Measurements from ENCODE around the gene PLBD2. TPM values are rescaled to one million over a fixed set of nuclear protein-coding genes. Genes with fewer than 3 reads are reported as not detected.

The PLBD2 gene
- total RNA-seq, 2 donors from 2014 or later, result 17.8 to 18.4 TPM

- no peak overlapping the region for H3K27ac ChIP-seq
- intact Hi-C loops (cut with DNase I), result no loop called here
- no peaks in the 10 kb centered on the region for H3K27me3 ChIP-seq
- TF ChIP-seq, protein P1, sequence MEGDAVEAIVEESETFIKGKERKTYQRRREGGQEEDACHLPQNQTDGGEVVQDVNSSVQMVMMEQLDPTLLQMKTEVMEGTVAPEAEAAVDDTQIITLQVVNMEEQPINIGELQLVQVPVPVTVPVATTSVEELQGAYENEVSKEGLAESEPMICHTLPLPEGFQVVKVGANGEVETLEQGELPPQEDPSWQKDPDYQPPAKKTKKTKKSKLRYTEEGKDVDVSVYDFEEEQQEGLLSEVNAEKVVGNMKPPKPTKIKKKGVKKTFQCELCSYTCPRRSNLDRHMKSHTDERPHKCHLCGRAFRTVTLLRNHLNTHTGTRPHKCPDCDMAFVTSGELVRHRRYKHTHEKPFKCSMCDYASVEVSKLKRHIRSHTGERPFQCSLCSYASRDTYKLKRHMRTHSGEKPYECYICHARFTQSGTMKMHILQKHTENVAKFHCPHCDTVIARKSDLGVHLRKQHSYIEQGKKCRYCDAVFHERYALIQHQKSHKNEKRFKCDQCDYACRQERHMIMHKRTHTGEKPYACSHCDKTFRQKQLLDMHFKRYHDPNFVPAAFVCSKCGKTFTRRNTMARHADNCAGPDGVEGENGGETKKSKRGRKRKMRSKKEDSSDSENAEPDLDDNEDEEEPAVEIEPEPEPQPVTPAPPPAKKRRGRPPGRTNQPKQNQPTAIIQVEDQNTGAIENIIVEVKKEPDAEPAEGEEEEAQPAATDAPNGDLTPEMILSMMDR (IDR thresholded peaks at IDR 0.05), result no peak
- no peak for TF ChIP-seq POLR2A (IDR thresholded peaks at IDR 0.05)
- 86 to 91% methylated on average over 5 of the region's 5 CpGs for WGBS, 2 donors
- H3K9me3 ChIP-seq, result no peaks in the 10 kb centered on the region
- H3K4me1 ChIP-seq, result peaks cover 25% of the 10 kb centered on the region
- ATAC-seq (no peak), DNase-seq (peak in 1 of 4 donors; percentile 19)
- H3K4me3 ChIP-seq, result no peak overlapping the region
- H3K36me3 ChIP-seq (replicated peaks in 1 of 2; ENCODE audit: insufficient read depth in 1 of 2, low read depth in 2 of 2), result peaks cover 0 to 2% of the 10 kb centered on the region in 2 donors
These were observed 25.0 kb upstream of the PLBD2 start for GRCh38 chr12:113333418-113333750.

- DNase-seq (peak; percentile 34 to 52 (median 37)), ATAC-seq (peak; percentile 23)
- WGBS, 2 donors, result 19 to 22% methylated on average over 26 to 27 of the region's 27 CpGs
These were observed 24.3 kb upstream of the PLBD2 start for GRCh38 chr12:113333877-113334785.

GRCh38 chr12:113334786-113335539 lies 23.4 kb upstream of the PLBD2 start, which contains the start of gene SLC8B1:
TSS of gene SLC8B1 (minus strand) at chr12:113335109. CDS start at chr12:113332878, 2,231 bp downstream.
- Histone ChIP-seq H3K27me3 (no peaks in the 10 kb centered on the region), H3K4me3 (peak within 1 kb of the TSS; percentile 18 to 55), H3K9me3 (no peaks in the 10 kb centered on the region), H3K4me1 (peaks cover 25% of the 10 kb centered on the region), H3K36me3 (replicated peaks in 1 of 2; ENCODE audit: insufficient read depth in 1 of 2, low read depth in 2 of 2) (peaks cover 0 to 2% of the 10 kb centered on the region in 2 donors), H3K27ac (peak within 1 kb of the TSS; percentile 59 to 83 (median 74))
- TF ChIP-seq, protein P1 (IDR thresholded peaks at IDR 0.05), result no peak
- peak; percentile 87 to 94 (median 88) for TF ChIP-seq POLR2A (IDR thresholded peaks at IDR 0.05)
- DNase-seq, result peak; percentile 88 to 91 (median 90)
- ATAC-seq, result peak; percentile 98
- intact Hi-C loops (cut with DNase I), result no loop called here
- 0 to 1% methylated on average over 23 to 50 of the region's 62 CpGs for WGBS, 2 donors

More at GRCh38 chr12:113333877-113334785, 24.3 kb upstream of the PLBD2 start:
- Histone ChIP-seq H3K27me3 (no peaks in the 10 kb centered on the region), H3K9me3 (no peaks in the 10 kb centered on the region), H3K27ac (peak overlapping the region; percentile 59 to 83 (median 74)), H3K4me1 (peaks cover 25% of the 10 kb centered on the region), H3K4me3 (peak overlapping the region; percentile 18 to 55), H3K36me3 (replicated peaks in 1 of 2; ENCODE audit: insufficient read depth in 1 of 2, low read depth in 2 of 2) (peaks cover 0 to 2% of the 10 kb centered on the region in 2 donors)
- TF ChIP-seq POLR2A (IDR thresholded peaks at IDR 0.05), result peak in 1 of 3 donors; percentile 8
- TF ChIP-seq, protein P1 (IDR thresholded peaks at IDR 0.05), result no peak
- intact Hi-C loops (cut with DNase I), result no loop called here

DNA sequence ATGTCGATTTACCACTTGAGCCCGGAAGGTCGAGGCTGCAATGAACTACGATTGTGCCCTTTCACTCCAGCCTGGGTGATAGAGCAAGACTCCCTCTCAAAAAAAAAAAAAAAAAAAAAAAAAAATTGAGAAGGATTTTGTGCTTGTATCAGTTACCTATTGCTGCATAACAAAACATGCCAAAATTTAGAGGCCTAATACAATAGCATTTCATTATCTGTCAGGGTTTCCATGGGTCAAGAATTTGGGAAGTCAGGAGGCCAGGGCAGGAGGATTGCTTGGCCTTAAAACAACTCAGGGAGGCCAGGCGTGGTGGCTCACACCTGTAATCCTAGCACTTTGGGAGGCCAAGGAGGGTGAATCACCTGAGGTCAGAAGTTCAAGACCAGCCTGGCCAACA lies 18.8 kb upstream of the PLBD2 start:
- intact Hi-C loops (cut with DNase I), result no loop called here
- TF ChIP-seq, protein P1 (IDR thresholded peaks at IDR 0.05), result no peak
- no peak for TF ChIP-seq POLR2A (IDR thresholded peaks at IDR 0.05)

More for the DNA sequence above, 18.8 kb upstream of the PLBD2 start:
- DNase-seq, result no peak
- Histone ChIP-seq H3K4me1 (peaks cover 10% of the 10 kb centered on the region), H3K9me3 (no peaks in the 10 kb centered on the region), H3K36me3 (replicated peaks in 1 of 2; ENCODE audit: insufficient read depth in 1 of 2, low read depth in 2 of 2) (no peaks in the 10 kb centered on the region), H3K27ac (no peak overlapping the region), H3K27me3 (no peaks in the 10 kb centered on the region), H3K4me3 (no peak overlapping the region)
- no peak for ATAC-seq
- WGBS, 2 donors, result 97 to 98% methylated on average over 4 to 5 of the region's 5 CpGs

All from body of pancreas (tissue), 4 donors.